H7 (cell line): Measurements from ENCODE around the gene ZNF768. TPM values are rescaled to one million over a fixed set of nuclear protein-coding genes. Genes with fewer than 3 reads are reported as not detected.
"Not testable (repeated sequence)": the region's sequence is repeated elsewhere in the genome, so short reads cannot be mapped to it uniquely, and the experiment has no call there.

Experiments used
- DNase-seq: peaks from one replicate; pipeline ENCODE4 v3.0.0; 2012
- H3K27me3 ChIP-seq: 2 replicates; pipeline ENCODE4 v1.6.0; 2011; ENCODE audit warnings: mild to moderate bottlenecking, low read length; ENCODE audit not compliant: control insufficient read depth, insufficient read depth
- H3K36me3 ChIP-seq: replicated peaks from 2 replicates; pipeline ENCODE4 v1.5.1; 2011; ENCODE audit warnings: low read length; ENCODE audit not compliant: control insufficient read depth, insufficient read depth
- H3K4me3 ChIP-seq: 2 replicates; pipeline ENCODE4 v1.5.1; 2011; ENCODE audit warnings: low read depth, mild to moderate bottlenecking, control low read depth, low read length, moderate library complexity; ENCODE audit not compliant: insufficient read depth
- total RNA-seq: library from RNA; depleted of rRNA; stranded (reverse); fragments of >200 nt; shearing (Covaris generic); gene quantifications from 2 replicates; pipeline ENCODE4 v1.2.3, GENCODE V29; 2014; rRNA removed

The ZNF768 gene
- total RNA-seq, 1 experiment from 2014 or later, result 55.2 TPM

DNA sequence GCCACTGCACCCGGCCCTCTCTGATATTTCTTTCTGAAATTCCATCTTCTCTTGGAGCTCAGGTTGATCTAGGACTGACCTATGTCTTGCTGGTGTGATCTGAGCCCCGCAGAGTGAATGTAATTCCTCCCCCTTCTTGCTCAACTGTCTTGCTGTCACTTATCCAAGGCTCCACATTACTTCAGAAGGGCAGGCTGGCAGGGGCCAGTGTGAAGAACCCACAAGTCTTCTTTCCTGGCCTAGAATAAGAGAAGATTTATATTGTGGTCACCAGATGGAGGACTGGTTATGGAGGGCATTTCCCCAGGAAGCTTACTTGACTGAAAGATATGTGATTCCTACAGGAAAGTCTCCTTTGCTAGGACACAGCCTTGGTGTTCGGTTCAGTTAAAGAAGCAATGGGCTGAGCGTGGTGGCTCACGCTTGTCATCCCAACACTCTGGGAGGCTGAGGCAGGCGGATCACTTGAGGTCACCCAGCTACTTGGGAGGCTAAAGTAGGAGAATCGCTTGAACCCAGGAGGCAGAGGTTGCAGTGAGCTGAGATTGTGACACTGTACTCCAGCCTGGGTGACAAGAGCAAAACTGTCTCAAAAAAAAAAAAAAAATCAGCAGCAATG is 40.4 kb downstream of the ZNF768 start:
- Histone ChIP-seq H3K27me3 (no peaks in the 10 kb centered on the region), H3K4me3 (no peak overlapping the region), H3K36me3 (no peaks in the 10 kb centered on the region)
- DNase-seq, result no peak

DNA sequence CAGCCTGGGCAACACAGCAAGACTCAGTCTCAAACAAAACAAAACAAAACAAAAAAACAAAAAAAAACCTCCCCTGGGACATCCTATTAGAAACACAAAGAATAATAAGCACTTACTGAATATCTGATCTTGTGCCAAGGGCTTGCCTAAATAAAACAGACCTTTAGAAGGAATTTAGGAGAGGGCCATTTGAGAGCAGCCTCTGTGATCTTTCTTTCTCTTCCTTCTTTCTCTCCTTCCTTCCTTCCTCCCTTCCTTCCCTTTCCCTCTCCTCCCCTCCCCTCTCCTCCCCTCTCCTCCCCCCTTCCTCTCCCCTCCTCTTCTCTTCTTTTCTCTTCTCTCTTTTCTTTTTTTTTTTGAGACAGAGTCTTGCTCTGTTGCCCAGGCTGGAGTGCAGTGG is 41.5 kb downstream of the ZNF768 start:
- H3K27me3 ChIP-seq, result no peaks in the 10 kb centered on the region
- H3K36me3 ChIP-seq, result no peaks in the 10 kb centered on the region
- DNase-seq, result no peak
- H3K4me3 ChIP-seq, result no peak overlapping the region

DNA sequence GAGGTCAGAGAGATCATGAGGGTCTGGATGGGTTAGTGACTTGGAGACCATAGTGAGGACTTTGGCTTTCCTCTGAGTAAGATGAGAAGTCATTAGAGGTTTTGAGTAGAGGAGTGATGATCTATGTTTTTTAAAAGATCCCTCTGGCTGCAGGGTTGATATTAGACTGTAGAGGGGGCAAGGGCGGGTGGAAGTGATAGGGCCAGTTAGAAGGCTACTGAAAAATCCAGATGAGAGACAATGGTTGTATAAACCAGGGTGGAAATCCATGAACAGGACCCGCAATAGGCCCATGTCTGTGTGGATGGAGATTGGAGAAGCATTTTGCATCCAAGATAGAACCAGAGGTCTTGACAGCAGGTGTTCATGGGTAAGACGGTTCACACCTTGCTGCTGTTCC is 44.0 kb downstream of the ZNF768 start:
- no peak overlapping the region for H3K4me3 ChIP-seq
- peak; percentile 51 for DNase-seq
- H3K36me3 ChIP-seq, result no peaks in the 10 kb centered on the region
- no peaks in the 10 kb centered on the region for H3K27me3 ChIP-seq

DNA sequence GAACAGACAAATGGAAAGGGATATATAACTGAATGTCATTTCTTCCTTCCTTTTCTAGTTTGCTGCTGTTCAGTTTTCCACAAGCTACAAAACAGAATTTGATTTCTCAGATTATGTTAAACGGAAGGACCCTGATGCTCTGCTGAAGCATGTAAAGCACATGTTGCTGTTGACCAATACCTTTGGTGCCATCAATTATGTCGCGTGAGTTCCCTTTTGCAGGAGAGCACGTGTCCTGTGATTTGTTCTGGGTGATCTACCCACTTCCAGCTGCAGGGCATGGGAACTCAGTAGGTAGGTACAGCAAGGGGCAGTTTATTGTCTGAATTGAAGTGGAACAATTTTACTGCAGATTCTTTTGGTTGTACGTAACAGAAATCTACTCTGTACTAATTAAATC is 45.0 kb downstream of the ZNF768 start:
- Histone ChIP-seq H3K4me3 (no peak overlapping the region), H3K36me3 (no peaks in the 10 kb centered on the region), H3K27me3 (no peaks in the 10 kb centered on the region)
- peak; percentile 12 for DNase-seq

DNA sequence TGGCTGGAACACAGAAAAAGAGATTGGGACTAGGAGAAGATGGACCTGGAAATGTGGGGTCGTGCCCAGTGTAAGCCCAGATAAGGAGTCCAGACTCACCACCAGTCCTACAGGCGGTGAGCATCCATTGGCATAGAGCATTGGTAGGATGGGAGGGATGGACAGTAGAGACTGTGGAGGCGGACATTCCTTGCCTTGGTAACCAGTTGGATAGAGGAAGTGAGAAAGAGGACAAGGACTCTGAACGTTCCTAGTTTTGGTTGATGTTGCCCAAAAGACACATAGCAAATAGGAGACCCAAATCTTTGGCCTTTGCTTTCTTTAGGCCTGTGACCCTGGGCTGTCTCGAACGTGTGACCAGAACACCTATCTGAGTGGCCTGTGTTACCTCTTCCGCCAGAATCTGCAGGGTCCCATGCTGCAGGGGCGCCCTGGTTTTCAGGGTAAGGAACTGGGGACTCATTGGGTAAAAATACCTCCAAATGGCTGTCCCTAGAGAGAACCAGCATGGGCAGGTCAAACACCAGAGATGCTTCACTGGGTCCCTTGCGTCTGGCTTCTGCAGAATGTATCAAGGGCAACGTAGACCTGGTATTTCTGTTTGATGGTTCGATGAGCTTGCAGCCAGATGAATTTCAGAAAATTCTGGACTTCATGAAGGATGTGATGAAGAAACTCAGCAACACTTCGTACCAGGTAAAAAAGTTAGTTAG is 47.4 kb downstream of the ZNF768 start:
- peak; percentile 14 for DNase-seq
- Histone ChIP-seq H3K36me3 (no peaks in the 10 kb centered on the region), H3K4me3 (no peak overlapping the region), H3K27me3 (no peaks in the 10 kb centered on the region)

DNA sequence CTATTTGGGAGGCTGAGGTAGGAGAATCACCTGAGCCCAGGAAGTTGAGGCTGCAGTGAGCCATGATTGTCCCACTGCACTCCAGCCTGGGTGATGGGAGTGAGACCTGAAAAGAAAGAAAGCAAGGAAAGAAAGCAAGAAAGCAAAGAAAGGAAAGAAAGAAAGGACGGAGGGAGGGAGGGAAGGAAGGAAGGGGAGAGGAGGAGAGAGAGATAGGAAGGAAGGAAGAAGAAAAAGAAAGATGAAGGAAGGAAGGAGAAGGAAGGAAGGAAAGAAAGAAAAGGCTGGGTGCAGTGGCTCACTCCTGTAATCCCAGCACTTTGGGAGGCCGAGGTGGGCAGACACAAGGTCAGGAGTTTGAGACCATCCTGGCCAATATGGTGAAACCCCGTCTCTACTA is 48.6 kb downstream of the ZNF768 start:
- not testable (repeated sequence) for H3K36me3 ChIP-seq

DNA sequence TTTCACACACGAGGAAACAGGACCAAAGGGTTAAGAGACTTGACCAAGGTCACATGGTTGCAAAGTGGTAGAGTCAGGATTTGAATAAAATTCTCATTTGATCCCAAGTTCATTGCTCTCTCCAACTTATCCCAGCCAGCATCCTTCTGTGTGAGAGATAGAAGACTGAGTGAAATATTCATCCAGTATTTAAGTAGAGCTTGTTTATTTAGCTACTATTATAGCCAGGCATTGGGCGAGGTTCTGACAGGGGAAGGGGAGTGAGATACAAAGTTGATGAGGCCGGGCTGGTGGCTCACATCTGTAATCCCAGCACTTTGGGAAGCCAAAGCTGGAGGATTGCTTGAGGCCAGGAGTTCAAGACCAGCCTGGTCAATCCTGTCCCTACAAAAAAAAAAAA is 49.4 kb downstream of the ZNF768 start:
- H3K4me3 ChIP-seq, result no peak overlapping the region
- no peaks in the 10 kb centered on the region for H3K36me3 ChIP-seq
- DNase-seq, result no peak
- H3K27me3 ChIP-seq, result no peaks in the 10 kb centered on the region

More for the DNA sequence above, 48.6 kb downstream of the ZNF768 start:
- not testable (repeated sequence) for H3K4me3 ChIP-seq, H3K27me3 ChIP-seq, DNase-seq

DNA sequence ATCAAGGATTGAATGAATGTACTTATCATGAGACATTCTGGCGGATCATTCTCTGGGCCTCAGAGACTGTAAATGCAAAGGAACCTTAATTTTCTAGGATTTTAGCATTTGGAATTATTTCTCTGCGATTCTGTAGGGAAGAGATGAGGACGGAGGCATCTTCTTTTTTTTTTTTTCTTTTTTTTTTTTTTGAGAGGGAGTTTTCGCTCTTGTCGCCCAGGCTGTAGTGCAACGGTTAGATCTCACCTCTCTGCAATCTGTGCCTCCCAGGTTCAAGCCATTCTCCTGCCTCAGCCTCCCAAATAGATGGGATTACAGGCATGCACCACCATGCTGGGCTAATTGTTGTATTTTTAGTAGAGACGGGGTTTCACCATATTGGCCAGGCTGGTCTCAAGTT is 51.7 kb downstream of the ZNF768 start:
- no peak overlapping the region for H3K4me3 ChIP-seq
- no peak for DNase-seq
- no peaks in the 10 kb centered on the region for H3K27me3 ChIP-seq
- H3K36me3 ChIP-seq, result no peaks in the 10 kb centered on the region

DNA sequence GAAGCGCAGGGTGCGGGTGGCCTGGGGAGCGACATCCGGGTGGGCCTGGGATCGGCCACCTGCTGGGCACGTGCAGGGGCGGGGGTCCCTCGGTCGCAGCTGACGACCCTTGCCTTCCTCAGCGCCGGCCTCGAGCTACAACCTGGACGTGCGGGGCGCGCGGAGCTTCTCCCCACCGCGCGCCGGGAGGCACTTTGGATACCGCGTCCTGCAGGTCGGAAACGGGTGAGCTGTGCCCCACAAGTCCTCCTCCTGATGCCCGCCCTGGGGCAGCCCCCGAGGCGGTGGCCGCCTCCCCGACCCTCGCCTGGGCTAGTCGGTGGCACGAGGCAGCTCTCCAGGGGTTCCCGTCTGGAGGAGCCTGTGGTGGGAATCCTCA is 52.3 kb downstream of the ZNF768 start:
- no peaks in the 10 kb centered on the region for H3K36me3 ChIP-seq
- H3K4me3 ChIP-seq, result no peak overlapping the region
- peak; percentile 56 for DNase-seq
- no peaks in the 10 kb centered on the region for H3K27me3 ChIP-seq

Other genes starting within 250 kb of the ZNF768 start
- gene CD2BP2, start 171.3 kb downstream of the ZNF768 start, total RNA-seq, result 44.2 and 45.2 TPM in 2 replicates
- 35.8 and 38.4 TPM in 2 replicates for gene TBC1D10B, start 156.1 kb downstream of the ZNF768 start, total RNA-seq
- gene MYL11, start 151.8 kb downstream of the ZNF768 start, total RNA-seq, result 3.4 TPM in 1 of 2 replicates, not detected in the other
- 0.18 and 0.80 TPM in 2 replicates for gene SEPTIN1, start 144.0 kb downstream of the ZNF768 start, total RNA-seq
- gene ZNF48, start 131.1 kb downstream of the ZNF768 start, total RNA-seq, result 38.8 and 46.3 TPM in 2 replicates
- gene ZNF771, start 119.0 kb downstream of the ZNF768 start, total RNA-seq, result 10.6 and 13.5 TPM in 2 replicates
- 56.4 and 74.2 TPM in 2 replicates for gene DCTPP1, start 96.5 kb downstream of the ZNF768 start, total RNA-seq
- 8.2 and 9.8 TPM in 2 replicates for gene SEPHS2, start 80.7 kb downstream of the ZNF768 start, total RNA-seq
- gene ITGAL, start 53.8 kb downstream of the ZNF768 start, total RNA-seq, result 0.03 and 0.11 TPM in 2 replicates
- 14.5 and 16.2 TPM in 2 replicates for gene ZNF747, start 8.3 kb upstream of the ZNF768 start, total RNA-seq
- 10.2 and 13.8 TPM in 2 replicates for gene ZNF764, start 31.8 kb upstream of the ZNF768 start, total RNA-seq
- gene ZNF688, start 45.1 kb upstream of the ZNF768 start, total RNA-seq, result 3.0 and 8.5 TPM in 2 replicates
- gene ZNF785, start 59.1 kb upstream of the ZNF768 start, total RNA-seq, result 2.8 and 8.5 TPM in 2 replicates
- 17.3 and 18.7 TPM in 2 replicates for gene ZNF689, start 83.8 kb upstream of the ZNF768 start, total RNA-seq
- 4.7 and 4.8 TPM in 2 replicates for gene PRR14, start 124.4 kb upstream of the ZNF768 start, total RNA-seq
- gene FBRS, start 131.9 kb upstream of the ZNF768 start, total RNA-seq, result 11.5 and 13.4 TPM in 2 replicates
- gene SRCAP, start 172.6 kb upstream of the ZNF768 start, total RNA-seq, result 7.4 and 12.1 TPM in 2 replicates
- gene PHKG2, start 221.9 kb upstream of the ZNF768 start, total RNA-seq, result 27.0 and 32.0 TPM in 2 replicates
- 1.5 and 2.1 TPM in 2 replicates for gene CFAP119, start 235.5 kb upstream of the ZNF768 start, total RNA-seq
- gene RNF40, start 235.8 kb upstream of the ZNF768 start, total RNA-seq, result 72.6 and 72.9 TPM in 2 replicates